BE2C (cell line): Measurements from ENCODE around the gene KCNQ5.

Experiments
- DNase-seq: peaks from one replicate; pipeline ENCODE4 v3.0.0-alpha.2; 2020
- H3K27me3 ChIP-seq: fragments of 250-450 bp; sonication (Bioruptor Pico); 2 replicates; pipeline ENCODE4 v1.5.1; 2020; ENCODE audit warnings: mild to moderate bottlenecking
- H3K36me3 ChIP-seq: fragments of 250-450 bp; sonication (Bioruptor Pico); 2 replicates; pipeline ENCODE4 v1.5.1; 2020; ENCODE audit warnings: mild to moderate bottlenecking
- H3K4me1 ChIP-seq: fragments of 250-450 bp; sonication (Bioruptor Pico); 2 replicates; pipeline ENCODE4 v1.5.1; 2020
- H3K4me3 ChIP-seq: 2 replicates; pipeline ENCODE4 v1.5.1; 2011; ENCODE audit warnings: low read depth, low read length
- H3K9me3 ChIP-seq: fragments of 250-450 bp; sonication (Bioruptor Pico); 2 replicates; pipeline ENCODE4 v1.5.1; 2020
- CTCF ChIP-seq: IDR thresholded peaks from 2 replicates; pipeline ENCODE4 v1.5.1; 2012; ENCODE audit warnings: mild to moderate bottlenecking, low read depth, low read length

KCNQ5 gene

DNA sequence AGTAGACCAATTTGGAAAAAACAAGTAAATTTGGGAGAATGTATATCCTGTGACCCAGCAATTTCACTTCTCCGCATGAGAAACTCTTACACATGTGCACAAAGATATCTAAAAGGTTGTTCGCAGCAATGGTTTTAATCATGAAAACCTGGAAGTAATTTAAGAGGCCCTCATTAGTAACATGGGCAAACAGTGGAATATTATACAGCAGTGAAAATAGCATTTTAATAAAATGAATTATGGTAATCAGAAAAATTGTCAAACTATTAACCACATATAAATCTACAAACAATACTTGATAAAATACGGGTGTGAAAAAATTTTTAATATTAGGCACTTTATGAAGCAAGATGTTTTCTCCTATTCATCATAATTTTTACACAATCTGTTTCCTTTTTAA lies 74.2 kb downstream of the KCNQ5 start:
- TF ChIP-seq CTCF: no peak

GRCh38 chr6:72699159-72699558 lies 77.3 kb downstream of the KCNQ5 start:
- Histone ChIP-seq H3K4me3 (no peak overlapping the region), H3K4me1 (no peaks in the 10 kb centered on the region), H3K9me3 (no peaks in the 10 kb centered on the region), H3K27me3 (no peaks in the 10 kb centered on the region), H3K36me3 (no peaks in the 10 kb centered on the region)
- DNase-seq: no peak
- TF ChIP-seq CTCF: no peak

More for the DNA sequence above, 74.2 kb downstream of the KCNQ5 start:
- Histone ChIP-seq H3K36me3 (no peaks in the 10 kb centered on the region), H3K9me3 (no peaks in the 10 kb centered on the region), H3K4me1 (no peaks in the 10 kb centered on the region), H3K27me3 (no peaks in the 10 kb centered on the region), H3K4me3 (no peak overlapping the region)
- no peak for DNase-seq

GRCh38 chr6:72702421-72702820 lies 80.6 kb downstream of the KCNQ5 start:
- Histone ChIP-seq H3K9me3 (no peaks in the 10 kb centered on the region), H3K27me3 (no peaks in the 10 kb centered on the region), H3K4me1 (no peaks in the 10 kb centered on the region), H3K4me3 (no peak overlapping the region), H3K36me3 (no peaks in the 10 kb centered on the region)
- no peak for DNase-seq
- TF ChIP-seq CTCF: no peak

DNA sequence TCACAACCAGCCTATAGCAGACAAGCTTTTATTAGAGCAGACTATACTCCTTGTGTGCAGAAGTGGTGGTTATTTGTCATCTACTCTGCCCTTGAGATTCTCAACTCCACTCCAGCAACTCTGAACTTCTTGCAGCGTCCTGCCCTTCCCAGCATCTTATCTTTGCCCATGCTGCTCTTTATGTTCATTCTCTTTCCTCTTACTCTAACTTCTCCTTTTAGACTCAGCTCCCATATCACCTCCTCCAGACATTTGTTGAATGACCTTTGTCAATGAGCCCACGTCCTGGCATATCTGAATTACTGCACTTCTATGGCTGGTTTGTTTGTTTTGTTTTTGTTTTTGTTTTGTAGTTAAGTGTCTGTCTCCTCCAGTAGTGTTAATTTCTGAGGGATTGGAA lies 81.2 kb downstream of the KCNQ5 start:
- H3K27me3 ChIP-seq: no peaks in the 10 kb centered on the region
- no peaks in the 10 kb centered on the region for H3K36me3 ChIP-seq
- no peak overlapping the region for H3K4me3 ChIP-seq
- H3K9me3 ChIP-seq: no peaks in the 10 kb centered on the region
- no peaks in the 10 kb centered on the region for H3K4me1 ChIP-seq
- no peak for TF ChIP-seq CTCF
- no peak for DNase-seq

DNA sequence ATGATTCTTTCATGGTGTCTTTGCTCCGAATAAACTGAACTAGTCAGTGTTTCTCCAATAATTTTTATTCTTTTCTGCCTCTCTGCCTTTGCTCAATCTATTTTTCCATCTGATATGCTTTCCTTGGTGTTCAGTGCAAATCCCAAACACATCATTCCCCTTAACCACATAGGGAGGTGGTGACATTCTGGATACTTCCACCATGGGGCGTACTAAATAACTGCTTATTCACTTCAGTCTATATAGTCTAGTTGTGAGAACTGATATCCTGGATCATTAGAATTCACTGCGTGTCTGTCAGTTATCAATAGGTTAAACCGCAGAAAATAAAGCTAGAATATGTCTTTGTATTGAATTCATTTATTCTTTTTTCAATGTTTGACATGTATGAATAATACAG lies 83.1 kb downstream of the KCNQ5 start:
- no peak for DNase-seq
- Histone ChIP-seq H3K9me3 (no peaks in the 10 kb centered on the region), H3K36me3 (no peaks in the 10 kb centered on the region), H3K4me3 (no peak overlapping the region), H3K27me3 (no peaks in the 10 kb centered on the region), H3K4me1 (no peaks in the 10 kb centered on the region)
- TF ChIP-seq CTCF: no peak

DNA sequence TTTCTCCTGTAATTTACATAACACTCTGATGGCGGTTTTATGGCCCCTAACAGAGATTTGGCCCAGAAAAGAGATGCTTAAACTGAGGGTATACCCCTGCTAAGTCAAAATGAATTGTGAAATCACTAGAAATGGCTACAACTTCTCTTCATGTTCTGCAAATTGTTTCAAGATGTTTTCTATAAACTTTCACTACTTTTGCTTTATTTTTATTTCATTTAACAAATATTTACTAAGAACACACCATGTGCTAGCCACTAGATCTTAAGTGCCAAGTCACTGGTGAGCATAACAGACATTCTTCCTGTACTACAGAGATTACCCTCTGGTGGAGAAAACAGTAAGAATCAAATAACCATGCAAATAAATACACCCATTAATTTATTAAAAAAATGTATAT lies 87.6 kb downstream of the KCNQ5 start:
- Histone ChIP-seq H3K9me3 (no peaks in the 10 kb centered on the region), H3K4me3 (no peak overlapping the region), H3K4me1 (no peaks in the 10 kb centered on the region), H3K36me3 (no peaks in the 10 kb centered on the region), H3K27me3 (no peaks in the 10 kb centered on the region)
- DNase-seq: no peak
- TF ChIP-seq CTCF: no peak
